Thyroid gland (tissue), 4 donors: ENCODE results near the gene ECEL1.

ENCODE experiments used
- CTCF ChIP-seq, 6 experiments: fragments of 200-600 bp in 3 of 6; fragments of 450-650 bp in 3 of 6; sonication (generic) in 3 of 6; IDR thresholded peaks; one replicate each; pipeline ENCODE4 v1.5.1; 2016 to 2019; ENCODE audit warnings: antibody characterized with exemption in 6 of 6, mild to moderate bottlenecking in 2 of 6, inconsistent platforms in 1 of 6, moderate library complexity in 1 of 6
- POLR2A ChIP-seq, 2 donors: fragments of 450-650 bp; IDR thresholded peaks; one replicate each; pipeline ENCODE4 v1.6.1; 2017; ENCODE audit warnings: antibody characterized with exemption in 2 of 2, mild to moderate bottlenecking in 2 of 2, moderate library complexity in 1 of 2

GRCh38 chr2:232466221-232466620 lies 21.4 kb downstream of the ECEL1 start:
- TF ChIP-seq POLR2A (IDR thresholded peaks at IDR 0.05) (no peak), CTCF (IDR thresholded peaks at IDR 0.05) (no peak)
